B cell (primary cell): ENCODE data around the gene ST6GAL1. TPM values are rescaled to one million over a fixed set of nuclear protein-coding genes. Genes with fewer than 3 reads are reported as not detected.
A peak's percentile ranks its signal among the peaks of the same experiment; 100 is the strongest.

Experiments used
- ATAC-seq: fragments of 200-7000 bp; cut with Tn5 transposase; one replicate; pipeline ENCODE4 v1.10.0; 2021; ENCODE audit warnings: low read depth, mild to moderate bottlenecking, moderate number of reproducible peaks, moderate library complexity
- CTCF ChIA-PET: fragments of 350-600 bp; sonication (Branson Sonifier 250); formaldehyde crosslinking; loops from one replicate; lab custom pipeline; 2021; ENCODE audit warnings: antibody characterized with exemption, inconsistent platforms; lab: Charles Lee
- POLR2A ChIA-PET: fragments of 350-600 bp; sonication (Branson Sonifier 250); formaldehyde crosslinking; loops from one replicate; lab custom pipeline; 2021; ENCODE audit warnings: antibody characterized with exemption; lab: Charles Lee
- DNase-seq: peaks from one replicate; pipeline ENCODE4 v3.0.0; 2013
- H2AFZ ChIP-seq: 2 replicates; pipeline ENCODE4 v1.6.1; 2012; ENCODE audit warnings: mild to moderate bottlenecking, low read depth, low read length; ENCODE audit not compliant: insufficient read depth, poor library complexity, severe bottlenecking
- H3K27ac ChIP-seq, 2 donors: 1 replicate in 1 of 2; 2 replicates in 1 of 2; pipeline ENCODE4 v1.5.1; 2012 to 2013; ENCODE audit warnings: low read length in 2 of 2, mild to moderate bottlenecking in 2 of 2, moderate library complexity in 1 of 2
- H3K27me3 ChIP-seq, 4 experiments: fragments of 200-600 bp in 1 of 4; sonication (generic) in 1 of 4; replicated peaks in 1 of 4; 1 replicate in 2 of 4; 2 replicates in 2 of 4; pipeline versions ENCODE4 v1.6.1 to v1.7.0; 2013 to 2016; ENCODE audit warnings: low read length in 3 of 4, mild to moderate bottlenecking in 2 of 4, mixed read lengths in 1 of 4, moderate library complexity in 1 of 4; ENCODE audit not compliant: insufficient read depth in 4 of 4, control insufficient read depth in 3 of 4; ENCODE audit errors: control extremely low read depth in 1 of 4
- H3K36me3 ChIP-seq, 2 experiments: replicated peaks in 1 of 2; 1 replicate in 1 of 2; 2 replicates in 1 of 2; pipeline versions ENCODE4 v1.6.1 to v1.7.1; 2013; ENCODE audit warnings: low read length in 1 of 2; ENCODE audit not compliant: insufficient read depth in 2 of 2, control insufficient read depth in 1 of 2; ENCODE audit errors: control extremely low read depth in 1 of 2, extremely low read depth in 1 of 2
- H3K4me1 ChIP-seq, 2 donors: fragments of 200-600 bp in 1 of 2; sonication (generic) in 1 of 2; 1 replicate in 1 of 2; 2 replicates in 1 of 2; pipeline versions ENCODE4 v1.5.1 to v1.6.1; 2013 to 2017; ENCODE audit warnings: low read length in 2 of 2; ENCODE audit not compliant: control insufficient read depth in 2 of 2, insufficient read depth in 2 of 2
- H3K4me2 ChIP-seq: replicated peaks from 2 replicates; pipeline ENCODE3; 2012; ENCODE audit warnings: mild to moderate bottlenecking, low read depth, low read length; ENCODE audit not compliant: poor library complexity, severe bottlenecking
- H3K4me3 ChIP-seq, 5 experiments: fragments of 200-600 bp in 1 of 5; sonication (generic) in 1 of 5; 1 replicate in 3 of 5; 2 replicates in 2 of 5; pipeline versions ENCODE4 v1.5.1 to v1.7.0; 2011 to 2016; ENCODE audit warnings: low read length in 4 of 5, mild to moderate bottlenecking in 4 of 5, low read depth in 2 of 5, control low read depth in 1 of 5, moderate library complexity in 1 of 5; ENCODE audit not compliant: insufficient read depth in 1 of 5; ENCODE audit errors: control extremely low read depth in 1 of 5, extremely low read depth in 1 of 5
- H3K79me2 ChIP-seq: fragments of 200-600 bp; sonication (generic); one replicate; pipeline ENCODE4 v1.6.0; 2016; ENCODE audit warnings: low read length; ENCODE audit not compliant: control insufficient read depth, insufficient read depth
- H3K9ac ChIP-seq: fragments of 200-600 bp; sonication (generic); 2 replicates; pipeline ENCODE4 v1.6.1; 2017; ENCODE audit warnings: mild to moderate bottlenecking, low read length, moderate library complexity
- H3K9me3 ChIP-seq, 3 donors: one replicate each; pipeline versions ENCODE4 v1.6.1 to v1.7.1; 2013; ENCODE audit warnings: low read length in 2 of 3; ENCODE audit not compliant: control insufficient read depth in 2 of 3, insufficient read depth in 1 of 3; ENCODE audit errors: control extremely low read depth in 1 of 3
- H4K20me1 ChIP-seq: 2 replicates; pipeline ENCODE4 v1.6.0; 2012; ENCODE audit warnings: mild to moderate bottlenecking, low read length; ENCODE audit not compliant: insufficient read depth, control insufficient read depth, poor library complexity, severe bottlenecking
- H3K27ac Mint-ChIP-seq: one replicate; pipeline ENCODE4 v1.8.0; 2021; ENCODE audit warnings: mixed read lengths
- H3K27me3 Mint-ChIP-seq: one replicate; pipeline ENCODE4 v1.8.0; 2021; ENCODE audit warnings: mixed read lengths
- H3K4me1 Mint-ChIP-seq: one replicate; pipeline ENCODE4 v1.8.0; 2021; ENCODE audit warnings: mixed read lengths
- H3K4me3 Mint-ChIP-seq: one replicate; pipeline ENCODE4 v1.8.0; 2021; ENCODE audit warnings: mixed read lengths
- H3K9me3 Mint-ChIP-seq: one replicate; pipeline ENCODE4 v1.8.0; 2022; ENCODE audit warnings: mixed read lengths; ENCODE audit not compliant: insufficient read depth
- CTCF ChIP-seq: fragments of 200-600 bp; IDR thresholded peaks from one replicate; pipeline ENCODE4 v1.8.0; 2022; ENCODE audit warnings: antibody characterized with exemption, mild to moderate bottlenecking
- EZH2 ChIP-seq: IDR thresholded peaks from 2 replicates; pipeline ENCODE4 v1.6.1; 2012; ENCODE audit warnings: borderline replicate concordance, low read depth, mild to moderate bottlenecking, moderate library complexity, low read length; ENCODE audit not compliant: insufficient read depth, poor library complexity, severe bottlenecking
- WGBS: methylation state at CpG from one replicate; pipeline ENCODE4 v1.1.5; 2013; ENCODE audit warnings: missing lambda C conversion rate; ENCODE audit not compliant: insufficient coverage; 5-methylcytosine and 5-hydroxymethylcytosine counted together
- intact Hi-C: fragments of 100-400 bp; cut with micrococcal nuclease; formaldehyde crosslinking; loops from one replicate; pipeline ENCODE4 v1.10.0; 2022
- polyA plus RNA-seq: library from polyadenylated mRNA; depleted of rRNA; stranded (reverse); fragments of >200 nt; gene quantifications from 2 replicates; pipeline ENCODE4 v1.2.3, GENCODE V29; 2012
- total RNA-seq, 2 donors: library from RNA; stranded (reverse); fragments of 120-200 nt in 1 of 2; gene quantifications; 1 replicate in 1 of 2; 2 replicates in 1 of 2; pipeline versions ENCODE4 v1.2.3 to v1.2.4, GENCODE V29; 2013 to 2022

Gene ST6GAL1
- total and polyA plus RNA-seq, 2 donors (not counting 1 experiment from before 2014, with no cell fraction given), result 174 to 563 TPM

GRCh38 chr3:187041362-187042307 is 111.3 kb downstream of the ST6GAL1 start:
- peak overlapping the region; percentile 89 to 92 for H3K27ac ChIP-seq
- no peak overlapping the region for H2AFZ ChIP-seq
- Mint-ChIP-seq H3K27me3 (no peaks in the 10 kb centered on the region), H3K4me1 (peaks cover 84% of the 10 kb centered on the region), H3K4me3 (peak overlapping the region; percentile 75), H3K27ac (peak overlapping the region; percentile 90), H3K9me3 (no peaks in the 10 kb centered on the region)
- peaks cover 2 to 85% of the 10 kb centered on the region in 2 experiments for H3K36me3 ChIP-seq
- H3K4me3 ChIP-seq, result peak overlapping the region in 1 of 5 experiments; percentile 31
- peaks cover 94% of the 10 kb centered on the region for H3K79me2 ChIP-seq
- no peaks in the 10 kb centered on the region for H3K9me3 ChIP-seq
- WGBS, result 68% methylated on average over 3 of the region's 8 CpGs
- ATAC-seq (peak; percentile 79), DNase-seq (peak; percentile 70)
- H4K20me1 ChIP-seq, result peaks cover 19% of the 10 kb centered on the region
- no peaks in the 10 kb centered on the region for H3K27me3 ChIP-seq
- H3K9ac ChIP-seq, result peak overlapping the region; percentile 13
- CTCF ChIA-PET, result interaction anchor here (1.0 to 2.5 kb wide), 4 partner anchors 15 to 72 kb away, joined by 3 to 6 read pairs (median 4); no protein-coding TSS in a partner anchor
- H3K4me1 ChIP-seq, result peaks cover 83 to 84% of the 10 kb centered on the region in 2 donors
- POLR2A ChIA-PET, result interaction anchor here (0.5 to 1.0 kb wide), 5 partner anchors 16 to 258 kb away, joined by 3 to 6 read pairs (median 3); partner anchors contain the start of gene EIF4A2
- intact Hi-C loops, result loop anchor here (1.0 kb wide), 1 partner anchor 10 kb away; no protein-coding TSS in a partner anchor
- peak overlapping the region; percentile 67 for H3K4me2 ChIP-seq
- TF ChIP-seq CTCF (no peak), EZH2 (no peak)
